HG03378 (cell line): ENCODE results near the gene SURF6.
"Not testable (repeated sequence)": the region's sequence is repeated elsewhere in the genome, so short reads cannot be mapped to it uniquely, and the experiment has no call there.

Experiments
- ATAC-seq: cut with Tn5 transposase; IDR thresholded peaks from one replicate; pipeline ENCODE4 v1.9.1; 2021; ENCODE audit warnings: mild to moderate bottlenecking, moderate library complexity; ENCODE audit not compliant: unreplicated experiment

Gene SURF6

DNA sequence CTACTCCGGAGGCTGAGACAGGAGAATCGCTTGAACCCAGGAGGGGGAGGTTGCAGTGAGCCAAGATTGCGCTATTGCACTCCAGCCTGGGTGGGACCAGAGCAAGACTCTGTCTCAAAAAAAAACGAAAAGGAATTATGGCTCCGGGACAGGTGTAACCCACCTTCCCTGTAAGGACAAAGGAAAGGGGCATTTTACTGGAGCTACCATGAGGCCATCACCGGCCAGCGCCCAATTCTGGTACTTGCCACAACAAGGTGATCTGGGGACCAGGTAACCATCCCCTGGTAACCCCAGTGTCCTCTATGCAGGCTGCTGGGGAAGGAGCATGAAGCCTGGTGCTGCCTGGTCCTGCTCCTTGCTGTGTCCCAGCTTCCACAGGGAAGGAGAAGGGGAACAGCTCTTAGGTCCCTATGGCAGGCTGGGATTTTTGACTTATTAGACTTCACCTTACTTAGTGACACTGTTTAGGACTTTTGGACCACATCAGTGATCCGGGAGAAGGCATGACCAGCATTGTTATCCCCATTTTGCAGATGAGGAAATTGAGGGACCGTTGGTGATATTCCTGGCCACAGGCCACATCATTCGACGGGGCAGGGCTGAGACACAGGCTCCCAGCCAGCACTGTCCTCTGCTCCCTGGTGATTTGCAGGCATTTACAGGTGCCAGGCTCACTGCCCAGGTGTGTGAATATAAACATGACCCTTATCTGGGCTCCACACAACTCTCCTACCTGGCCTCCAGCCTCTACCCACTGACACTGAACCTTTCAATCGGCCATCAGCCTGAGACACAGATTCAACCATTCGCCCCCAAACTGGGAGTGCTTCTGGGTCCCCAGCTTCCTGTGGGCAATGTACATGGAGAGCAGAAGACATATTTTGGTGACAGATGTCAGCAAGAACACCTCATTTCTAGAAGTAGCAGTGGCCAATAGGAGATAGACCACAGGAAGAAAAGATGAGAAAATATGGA, 34.4 kb downstream of the SURF6 start:
- no peak for ATAC-seq

DNA sequence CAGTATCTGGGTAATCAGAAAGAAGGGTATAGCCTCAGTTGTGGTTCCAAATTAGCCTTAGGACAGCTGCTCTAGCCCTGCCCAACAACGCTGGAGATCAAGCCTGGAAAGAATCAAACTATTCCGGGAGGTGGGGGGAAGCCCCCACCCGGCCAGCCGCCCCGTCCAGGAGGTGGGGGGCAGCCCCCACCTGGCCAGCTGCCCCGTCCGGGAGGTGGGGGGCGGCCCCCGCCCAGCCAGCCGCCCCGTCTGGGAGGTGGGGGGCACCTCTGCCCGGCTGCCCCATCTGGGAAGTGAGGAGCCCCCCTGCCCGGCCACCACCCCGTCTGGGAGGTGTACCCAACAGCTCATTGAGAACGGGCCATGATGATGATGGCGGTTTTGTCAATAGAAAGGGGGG, 36.0 kb downstream of the SURF6 start:
- not testable (repeated sequence) for ATAC-seq

DNA sequence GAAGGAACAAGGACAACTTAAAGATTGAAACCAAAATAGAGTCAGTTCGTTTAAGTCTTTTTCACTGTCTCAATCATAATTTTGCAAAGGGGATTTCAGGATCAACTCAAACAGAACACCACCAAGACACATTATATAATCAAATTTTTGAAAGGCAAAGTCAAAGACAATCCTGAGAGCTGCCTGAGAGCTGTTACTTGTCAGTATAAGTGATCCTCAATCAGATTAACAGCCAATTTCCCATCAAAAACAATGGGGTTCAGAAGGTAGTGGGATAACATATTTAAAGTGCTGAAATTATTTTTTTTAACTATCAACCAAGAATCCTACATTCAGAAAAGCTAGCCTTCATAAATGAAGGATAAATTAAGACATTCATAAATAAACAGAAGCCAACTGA, 41.7 kb downstream of the SURF6 start:
- no peak for ATAC-seq

DNA sequence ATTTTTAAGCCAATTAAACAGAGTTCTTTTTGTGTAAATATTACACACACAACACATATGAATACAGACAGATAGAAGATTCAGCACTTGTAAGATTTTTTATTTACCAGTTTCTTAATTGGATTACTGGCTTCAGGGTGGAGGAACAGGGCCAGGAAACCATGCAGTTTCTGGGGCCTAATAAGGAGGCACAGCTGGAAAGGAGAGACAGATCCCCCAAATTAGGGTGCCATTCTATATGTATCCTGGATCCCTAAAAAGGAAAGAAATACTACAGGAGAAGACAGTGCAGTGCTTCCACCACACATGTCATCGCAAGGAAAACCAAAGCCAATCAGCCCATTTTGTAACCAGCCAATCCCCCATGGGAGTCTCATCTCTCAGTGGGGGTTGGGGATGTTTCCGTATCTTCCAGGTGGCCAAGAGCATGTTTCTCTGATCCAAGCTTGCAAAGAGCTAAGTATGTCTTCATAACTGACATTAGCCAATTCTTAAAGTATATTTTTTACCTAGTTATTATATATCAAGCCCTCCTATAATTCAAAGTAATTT, 45.2 kb downstream of the SURF6 start:
- ATAC-seq = no peak

- no peak for ATAC-seq
Observed at GRCh38 chr9:133286523-133286922, 49.5 kb downstream of the SURF6 start.

DNA sequence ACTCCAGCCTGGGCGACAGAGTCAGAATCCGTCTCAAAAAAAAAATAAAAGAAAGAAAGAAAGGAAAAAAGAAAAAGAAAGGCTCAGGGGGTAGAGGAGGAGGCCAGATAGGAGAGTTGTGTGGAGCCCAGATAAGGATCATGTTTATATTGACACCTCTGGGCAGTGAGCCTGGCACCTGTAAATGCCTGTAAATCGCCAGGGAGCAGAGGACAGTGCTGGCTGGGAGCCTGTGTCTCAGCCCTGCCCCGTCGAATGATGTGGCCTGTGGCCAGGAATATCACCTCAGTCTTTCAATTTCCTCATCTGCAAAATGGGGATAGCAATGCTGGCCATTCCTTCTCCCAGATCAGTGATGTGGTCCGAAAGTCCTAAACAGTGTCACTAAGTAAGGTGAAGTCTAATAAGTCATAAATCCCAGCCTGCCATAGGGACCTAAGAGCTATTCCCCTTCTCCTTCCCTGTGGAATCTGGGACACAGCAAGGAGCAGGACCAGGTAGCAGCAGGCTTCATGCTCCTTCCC, 50.7 kb downstream of the SURF6 start:
- ATAC-seq = no peak

- ATAC-seq = no peak
Observed at GRCh38 chr9:133284362-133284761, 51.6 kb downstream of the SURF6 start.

DNA sequence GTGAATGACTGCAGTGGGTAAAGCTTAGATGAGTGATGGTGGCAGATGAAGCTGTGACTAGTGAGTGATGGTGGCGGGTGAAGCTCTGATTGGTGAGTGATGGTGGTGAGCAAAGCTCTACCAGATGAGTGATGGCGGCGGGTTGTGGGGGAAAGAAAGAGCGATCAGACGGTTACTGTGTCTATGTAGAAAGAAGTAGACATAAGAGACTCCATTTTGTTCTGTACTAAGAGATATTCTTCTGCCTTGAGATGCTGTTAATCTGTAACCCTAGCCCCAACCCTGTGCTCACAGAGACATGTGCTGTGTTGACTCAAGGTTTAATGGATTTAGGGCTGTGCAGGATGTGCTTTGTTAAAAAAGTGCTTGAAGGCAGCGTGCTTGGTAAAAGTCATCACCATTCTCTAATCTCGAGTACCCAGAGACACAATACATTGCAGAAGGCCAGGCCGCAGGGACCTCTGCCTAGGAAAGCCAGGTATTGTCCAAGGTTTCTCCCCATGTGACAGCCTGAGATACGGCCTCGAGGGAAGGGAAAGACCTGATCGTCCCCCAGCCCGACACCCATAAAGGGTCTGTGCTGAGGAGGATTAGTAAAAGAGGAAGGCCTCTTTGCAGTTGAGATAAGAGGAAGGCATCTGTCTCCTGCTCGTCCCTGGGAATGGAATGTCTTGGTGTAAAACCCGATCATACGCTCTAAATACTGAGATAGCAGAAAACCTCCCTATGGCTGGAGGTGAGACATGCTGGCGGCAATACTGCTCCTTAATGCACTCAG, 52.5 kb downstream of the SURF6 start:
- ATAC-seq = not testable (repeated sequence)

DNA sequence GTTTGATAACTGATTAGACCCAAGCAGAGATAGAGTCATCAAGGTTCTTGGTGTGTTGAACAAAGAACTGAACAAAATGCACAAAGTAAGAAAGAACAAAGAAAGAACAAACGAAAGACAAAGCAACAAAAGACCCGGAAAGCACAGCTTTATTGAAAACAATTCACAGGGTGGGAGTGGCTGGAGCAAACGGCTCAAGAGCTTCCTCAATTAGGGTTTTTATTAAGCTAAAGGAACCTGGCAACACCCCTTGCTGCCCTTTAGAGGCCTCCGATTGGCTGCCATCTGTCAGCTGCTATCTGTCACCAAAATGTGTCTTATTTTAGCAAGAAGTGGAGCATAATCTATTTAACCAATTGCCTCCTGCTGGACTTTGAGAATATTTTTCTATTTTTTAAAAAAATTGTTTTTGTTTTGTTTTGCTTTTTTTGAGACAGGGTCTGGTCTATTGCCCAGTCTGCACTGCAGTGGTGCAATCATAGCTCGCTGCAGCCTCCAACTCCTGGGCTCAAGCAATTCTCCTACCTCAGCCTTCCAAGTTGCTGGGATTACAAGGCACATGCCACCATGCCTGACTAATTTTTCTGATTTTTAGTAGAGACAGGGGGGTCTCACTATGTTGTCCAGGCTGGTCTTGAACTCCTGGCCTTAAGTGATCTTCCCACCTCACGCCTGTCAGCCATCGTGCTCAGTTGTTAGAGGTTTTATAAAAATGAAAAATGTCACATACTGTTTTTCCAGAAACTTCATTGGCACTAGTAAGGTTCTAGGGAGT, 53.3 kb downstream of the SURF6 start:
- no peak for ATAC-seq

DNA sequence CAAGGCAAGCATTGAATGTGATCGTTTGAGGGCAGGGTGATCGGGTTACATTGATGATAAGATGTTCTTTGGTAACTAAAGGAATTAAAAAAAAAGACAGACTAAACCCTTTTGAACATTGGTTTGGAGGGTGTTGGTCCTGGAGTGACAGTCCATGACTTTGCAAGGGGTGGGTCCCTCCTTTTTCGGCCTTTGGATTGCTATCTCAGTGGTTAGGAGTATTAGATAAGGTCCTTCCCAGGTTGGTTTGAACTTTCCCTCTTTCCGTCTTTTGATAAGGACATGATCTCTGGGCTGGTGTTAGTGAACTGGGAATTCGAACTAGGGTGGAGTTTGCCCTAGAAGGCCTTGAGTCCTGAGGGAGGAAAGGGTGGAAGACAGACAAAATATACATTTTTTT, 55.6 kb downstream of the SURF6 start:
- no peak for ATAC-seq
